GM21367 (cell line): ENCODE measurements around the gene KRT35.

ENCODE experiments used
- ATAC-seq: cut with Tn5 transposase; IDR thresholded peaks from one replicate; pipeline ENCODE4 v1.9.1; 2021; ENCODE audit not compliant: unreplicated experiment

The KRT35 gene

DNA sequence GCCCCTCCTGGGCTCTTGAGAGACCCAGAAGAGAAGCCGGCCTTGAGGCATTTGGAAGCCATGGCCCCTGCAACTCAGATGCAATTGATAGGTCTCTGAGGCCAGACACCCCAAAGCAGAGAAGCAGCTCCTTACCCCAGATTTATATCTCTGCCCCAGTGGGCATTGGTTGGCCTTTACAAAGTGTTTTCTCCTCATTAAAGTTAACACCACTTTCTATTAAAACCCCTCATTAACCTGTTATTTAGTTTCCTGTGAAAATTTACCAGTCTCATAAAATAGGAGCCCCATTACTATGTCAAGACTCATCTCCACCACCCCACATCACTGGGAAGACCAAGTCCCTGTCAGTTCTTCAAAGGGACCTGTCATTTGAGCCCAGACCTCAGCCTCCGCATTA, at the start of gene KRT35:
KRT35 (minus strand) TSS at position 116 of the 400 bp plus-strand sequence; CDS start at position 62, 54 bp downstream.
- ATAC-seq: no peak

DNA sequence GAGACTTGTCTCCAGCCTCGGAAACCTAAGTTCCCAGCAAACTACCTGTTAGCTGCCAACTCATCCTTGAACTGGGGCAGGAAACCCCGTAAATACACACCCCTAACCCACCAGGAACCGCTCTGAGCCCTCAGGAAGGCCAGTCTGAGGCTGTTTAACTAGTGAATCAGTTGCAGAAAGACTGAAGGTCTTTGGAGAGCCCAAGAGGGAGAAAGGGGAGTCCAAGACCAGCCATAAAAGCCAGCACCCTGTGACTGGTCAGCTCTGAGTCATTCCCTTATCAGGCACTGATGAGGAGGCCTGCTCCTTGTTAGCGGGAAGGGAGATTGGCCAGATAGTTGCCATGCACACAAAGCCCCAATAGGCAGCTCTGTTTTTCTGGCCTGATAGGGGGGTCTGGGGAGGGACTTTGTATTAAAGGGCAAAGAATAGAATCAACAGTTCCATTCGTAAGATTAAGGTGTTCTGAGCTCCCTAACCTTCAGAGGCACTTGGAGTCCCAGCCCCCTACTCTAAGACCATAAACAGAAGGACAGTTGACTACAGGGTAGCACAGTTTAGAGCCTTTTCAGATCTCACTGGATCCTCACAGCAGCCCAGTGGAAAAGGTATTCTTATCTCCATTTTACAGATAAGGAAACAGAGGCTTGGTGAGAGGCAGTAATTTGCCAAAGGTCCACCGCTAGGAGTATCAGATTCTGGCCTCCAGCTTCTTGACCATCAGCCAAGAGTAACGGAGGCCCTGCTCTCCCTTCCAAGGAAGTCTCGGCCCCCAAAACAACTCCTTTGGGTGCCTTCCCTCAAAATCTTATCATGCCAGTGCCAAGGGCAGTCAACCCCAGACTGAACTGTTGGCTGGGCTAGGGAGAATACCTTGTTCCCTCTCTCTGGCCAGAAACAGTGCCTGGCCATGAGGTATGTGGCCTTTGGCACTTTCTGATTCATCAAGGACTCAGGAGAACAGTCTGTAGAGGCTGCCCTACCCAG, 49.4 kb upstream of the KRT35 start:
- no peak for ATAC-seq

DNA sequence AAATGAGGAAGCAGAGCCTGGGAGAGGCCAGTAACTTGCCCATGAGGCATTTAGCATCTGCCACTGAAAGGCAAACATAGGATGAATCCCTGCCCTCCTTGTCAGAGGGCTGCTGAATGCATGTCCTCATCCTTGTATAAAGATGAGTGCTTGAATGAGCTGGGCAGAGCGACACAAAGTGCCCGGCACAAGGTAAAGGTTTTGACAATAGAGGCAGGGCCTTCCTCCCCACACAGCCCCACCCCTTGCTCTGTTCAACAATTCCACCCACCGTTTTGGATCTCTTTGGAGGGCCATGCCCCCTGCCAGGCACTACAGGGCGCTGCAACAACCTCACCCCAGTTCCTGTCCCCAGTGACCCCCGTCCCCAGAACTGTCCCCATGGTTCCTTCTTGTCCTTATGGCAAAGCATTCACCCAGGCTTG, 48.6 kb upstream of the KRT35 start:
- no peak for ATAC-seq

DNA sequence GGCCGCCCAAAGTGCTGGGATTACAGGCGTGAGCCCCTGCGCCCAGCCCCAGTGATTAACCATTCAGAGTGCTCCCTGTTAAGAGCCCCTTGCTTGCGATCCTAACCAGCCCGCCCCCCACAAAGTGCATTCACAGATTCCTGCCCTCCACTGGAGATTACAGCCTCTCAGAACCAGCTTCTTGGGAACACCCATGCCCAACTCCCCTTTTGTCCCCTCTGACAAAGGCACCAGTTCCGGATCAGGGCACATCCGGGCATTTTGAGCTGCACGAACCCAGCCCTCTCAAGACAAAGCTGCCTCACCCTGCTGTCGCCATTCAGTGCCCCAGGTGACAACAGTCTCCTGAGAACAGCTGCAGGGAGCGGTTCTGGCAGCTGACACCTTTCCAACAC, 48.0 kb upstream of the KRT35 start:
- ATAC-seq: no peak

DNA sequence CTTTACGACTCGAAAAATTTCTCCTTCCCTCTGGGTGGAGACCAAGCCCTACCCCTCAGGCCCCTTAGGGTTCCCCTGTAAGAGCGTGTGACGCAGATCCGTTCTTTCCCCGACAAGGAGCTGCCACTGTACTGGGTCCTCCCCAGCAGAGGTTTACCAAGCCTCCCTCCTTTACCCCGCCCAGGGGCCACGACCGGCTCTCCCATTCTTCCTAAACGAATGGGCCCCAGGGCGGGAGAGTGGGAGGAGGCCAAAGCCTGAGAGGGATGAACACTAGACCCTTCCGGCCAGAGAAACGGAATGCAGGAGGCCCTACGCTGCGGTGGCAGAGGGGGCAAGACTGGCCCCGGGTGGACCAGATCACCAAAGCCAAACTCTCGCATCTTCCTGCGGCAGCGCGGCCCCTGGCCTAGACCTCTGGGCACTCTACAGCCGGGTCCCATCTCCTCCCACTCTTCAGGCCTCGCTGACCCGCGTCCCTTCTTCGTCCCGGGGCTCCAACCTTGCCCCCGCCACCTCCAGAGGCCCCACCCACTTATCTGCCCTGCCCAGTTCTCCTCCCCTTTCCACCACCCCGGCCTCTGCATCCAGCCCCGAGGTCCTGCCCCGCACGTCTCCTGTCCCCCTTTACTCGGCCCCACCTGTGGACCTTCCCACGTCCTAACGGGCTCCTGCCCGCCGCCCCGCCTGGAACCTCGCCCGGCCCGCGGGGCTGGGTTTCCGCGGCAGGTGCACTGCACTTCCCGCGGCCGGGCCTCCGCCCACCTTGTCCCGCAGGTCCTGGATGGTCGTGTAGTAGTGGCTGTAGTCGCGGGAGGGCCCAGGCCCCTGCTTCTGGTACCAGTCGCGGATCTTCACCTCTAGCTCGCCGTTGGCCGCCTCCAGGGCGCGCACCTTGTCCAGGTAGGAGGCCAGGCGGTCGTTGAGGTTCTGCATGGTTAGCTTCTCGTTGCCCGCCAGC, 46.4 kb upstream of the KRT35 start:
- no peak for ATAC-seq

DNA sequence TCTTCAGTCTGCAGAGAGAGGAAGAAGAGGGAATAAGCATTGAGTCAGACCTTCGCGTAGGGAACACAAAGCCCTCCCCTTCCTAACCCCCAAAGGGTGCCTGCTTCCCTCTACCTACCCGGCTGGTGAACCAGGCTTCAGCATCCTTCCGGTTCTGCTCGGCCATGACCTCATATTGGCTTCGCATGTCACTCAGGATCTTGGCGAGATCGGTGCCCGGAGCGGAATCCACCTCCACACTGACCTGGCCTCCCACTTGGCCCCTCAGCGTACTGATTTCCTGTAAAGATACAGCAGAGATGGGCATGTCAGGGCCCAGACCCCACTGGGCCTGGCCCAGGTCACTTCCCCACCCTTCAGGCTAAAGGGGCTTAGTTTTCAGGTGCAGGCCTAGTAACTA, 43.3 kb upstream of the KRT35 start:
- ATAC-seq: no peak

DNA sequence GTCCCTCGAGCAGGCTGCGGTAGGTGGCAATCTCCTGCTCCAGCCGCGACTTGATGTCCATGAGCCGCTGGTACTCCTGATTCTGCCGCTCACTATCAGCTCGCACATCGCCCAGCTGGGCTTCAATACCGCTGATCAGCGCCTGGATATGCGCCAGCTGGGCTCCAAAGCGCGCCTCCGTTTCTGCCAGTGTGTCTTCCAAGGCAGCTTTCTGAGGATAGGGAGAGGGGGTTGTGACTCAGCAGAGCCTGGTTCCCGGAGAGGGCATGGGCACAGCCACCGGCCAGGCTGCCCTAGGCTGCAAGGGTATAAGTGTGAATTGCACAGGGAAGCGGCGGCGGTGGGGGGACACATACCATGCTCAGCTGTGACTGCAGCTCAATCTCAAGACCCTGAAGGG, 42.8 kb upstream of the KRT35 start:
- ATAC-seq: no peak

DNA sequence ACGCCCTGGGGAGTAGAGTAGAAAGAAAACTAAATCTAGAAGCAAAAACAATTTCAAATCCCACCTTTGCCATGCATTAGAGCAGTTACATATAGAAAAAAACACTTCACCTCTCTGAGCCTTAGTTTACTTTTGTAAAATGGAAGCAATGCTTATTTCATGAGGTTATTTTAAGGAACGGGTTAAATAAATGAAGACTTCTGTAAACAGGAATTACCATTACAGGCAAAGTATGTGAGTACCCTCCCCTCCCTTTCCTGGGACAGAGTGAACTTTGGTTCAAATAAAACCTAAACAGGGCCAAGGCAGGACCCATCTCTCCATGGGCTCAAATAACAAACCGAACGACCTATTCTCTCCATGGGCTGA, 42.3 kb upstream of the KRT35 start:
- ATAC-seq: no peak

DNA sequence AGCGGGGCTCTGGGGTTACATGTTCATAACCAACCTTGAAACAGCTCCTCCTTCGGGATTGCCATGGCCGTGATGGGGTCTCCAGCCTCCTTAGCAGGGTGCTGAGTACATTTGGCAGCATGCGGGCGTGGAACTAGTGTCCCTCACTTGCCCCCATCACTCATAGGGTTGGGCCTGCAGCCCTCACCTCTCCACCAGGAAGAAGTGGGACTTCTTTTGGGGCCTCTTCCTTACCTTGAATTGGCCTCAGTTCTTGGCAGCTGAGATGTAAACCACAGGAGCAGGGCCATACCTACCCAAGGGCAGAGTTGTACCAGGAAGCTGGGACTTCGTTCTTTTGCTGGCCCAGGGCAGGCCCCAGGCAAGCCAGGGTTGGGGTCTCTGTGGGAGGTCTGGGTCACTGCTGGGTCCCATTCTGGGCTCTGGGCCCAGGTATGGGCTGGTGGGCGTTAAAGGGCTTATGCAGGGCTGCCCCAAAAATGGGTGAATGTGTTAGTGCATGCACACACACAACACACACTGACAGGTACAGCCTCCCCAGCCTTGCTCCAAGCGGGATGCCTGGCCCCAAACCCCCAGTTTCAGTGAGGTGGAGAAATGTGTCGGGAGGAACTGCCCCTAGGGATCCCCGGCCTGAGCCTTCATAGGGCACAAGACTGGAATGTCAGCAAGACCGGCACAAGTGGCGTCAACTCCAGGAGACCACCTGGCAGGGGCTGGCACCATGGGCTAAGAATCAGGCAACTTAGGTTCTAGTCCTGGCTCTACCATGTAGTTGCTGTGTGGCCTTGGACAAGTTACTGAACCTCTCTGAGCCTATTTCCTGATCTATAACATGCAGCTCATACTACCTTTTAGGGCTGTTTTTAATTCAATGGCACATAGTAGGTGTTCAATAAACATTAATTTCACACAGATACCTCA, 41.6 kb upstream of the KRT35 start:
- no peak for ATAC-seq

DNA sequence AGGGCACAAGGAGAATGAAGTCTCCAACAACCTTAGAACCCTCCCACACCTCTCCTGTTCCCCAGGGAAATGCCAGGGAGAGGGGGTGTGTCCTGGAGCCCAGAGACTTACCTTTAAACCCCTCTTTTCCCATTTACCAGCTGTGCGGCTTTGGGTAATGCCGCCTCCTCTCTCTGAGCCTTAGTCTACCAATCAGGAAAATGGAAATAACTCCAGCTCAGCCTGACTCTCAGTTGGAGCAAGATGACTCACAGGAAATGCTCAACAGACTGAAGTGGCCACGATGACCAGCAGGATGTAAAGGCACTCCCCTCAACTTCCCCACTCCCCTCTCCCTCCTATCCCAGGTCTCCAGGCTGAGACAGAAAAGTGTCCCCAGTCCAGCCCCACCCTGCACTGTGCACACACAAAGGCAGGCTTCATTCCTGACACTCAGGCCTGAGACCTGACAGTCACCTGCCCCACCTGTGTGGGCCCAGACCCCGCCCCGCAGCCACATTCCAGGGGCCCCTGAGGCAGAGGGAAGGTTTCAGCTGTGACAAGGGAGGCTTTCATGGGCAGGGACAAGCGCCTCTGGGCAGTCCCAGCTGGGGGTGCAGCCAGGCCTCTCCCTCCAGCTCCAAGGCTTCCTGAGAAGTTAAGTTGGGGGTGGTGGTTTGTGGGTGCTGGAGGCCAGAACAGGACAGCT, 40.8 kb upstream of the KRT35 start:
- ATAC-seq: no peak

DNA sequence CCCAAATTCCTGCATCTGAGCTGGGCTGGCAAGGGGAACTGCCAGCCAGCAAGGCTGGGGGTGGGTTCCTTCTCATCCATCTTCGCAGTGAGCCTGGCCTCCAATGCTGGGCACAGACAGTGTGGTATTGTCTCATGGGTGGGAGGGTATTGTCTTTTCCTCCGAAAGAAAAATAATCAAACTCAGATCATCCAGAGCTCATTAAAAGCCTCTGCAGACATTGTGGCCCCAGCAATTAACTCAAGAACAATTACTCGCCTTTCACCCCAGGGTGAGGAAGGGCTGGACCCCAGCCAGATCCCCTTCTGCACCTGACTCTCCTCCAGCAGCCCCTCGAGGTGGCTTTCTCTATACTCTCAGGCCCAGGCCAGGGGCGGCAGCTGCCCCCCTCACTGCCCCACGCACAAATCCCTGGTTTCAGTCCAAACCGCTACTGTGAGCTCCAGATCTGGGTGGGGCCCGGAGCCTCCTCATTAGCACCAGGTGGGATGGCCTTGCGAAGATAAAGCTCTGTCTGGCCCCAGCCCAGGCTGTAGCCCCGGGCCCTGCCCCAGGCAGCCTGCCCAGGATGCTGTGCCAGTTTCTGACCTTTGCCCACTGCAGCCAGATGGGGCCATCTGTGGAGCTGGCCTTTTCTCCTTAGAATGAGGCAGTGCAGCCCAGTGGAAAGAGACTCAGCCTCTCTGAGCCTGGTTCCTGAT, 40.0 kb upstream of the KRT35 start:
- no peak for ATAC-seq

DNA sequence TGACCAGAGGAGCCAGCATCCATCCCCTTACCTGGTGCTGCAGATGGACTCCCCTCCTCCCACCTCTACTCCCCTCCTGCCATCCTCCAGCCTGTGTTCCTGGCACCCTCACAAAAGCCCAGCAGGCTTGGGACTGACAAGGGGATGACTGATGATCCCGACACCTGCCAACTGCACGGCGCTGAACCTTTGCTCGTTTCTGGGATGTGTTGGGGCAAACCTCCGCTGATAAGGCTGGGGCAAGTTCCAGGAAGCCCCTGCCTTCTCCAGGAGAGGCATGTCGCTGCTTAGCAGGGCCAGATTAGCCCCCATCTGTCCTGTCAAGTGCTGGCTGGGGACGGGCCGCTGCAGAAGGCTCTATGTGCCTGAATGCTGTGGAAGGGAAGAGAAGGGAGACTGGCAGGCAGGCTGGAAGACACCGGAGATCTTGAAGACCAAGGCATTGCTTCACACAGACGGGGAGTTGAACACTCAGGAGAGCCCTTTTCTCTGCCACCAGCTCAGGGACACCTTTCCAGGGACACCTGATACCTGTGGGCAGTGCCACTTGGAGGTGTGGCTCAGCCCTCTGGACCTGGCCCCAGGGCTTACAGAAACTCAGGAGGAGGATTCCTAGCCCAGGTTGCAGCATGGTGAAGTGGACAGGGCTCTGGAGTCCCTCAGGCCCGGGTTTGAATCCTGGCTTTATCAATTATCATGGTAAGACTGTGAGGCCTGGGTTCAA, 38.7 kb upstream of the KRT35 start:
- no peak for ATAC-seq

DNA sequence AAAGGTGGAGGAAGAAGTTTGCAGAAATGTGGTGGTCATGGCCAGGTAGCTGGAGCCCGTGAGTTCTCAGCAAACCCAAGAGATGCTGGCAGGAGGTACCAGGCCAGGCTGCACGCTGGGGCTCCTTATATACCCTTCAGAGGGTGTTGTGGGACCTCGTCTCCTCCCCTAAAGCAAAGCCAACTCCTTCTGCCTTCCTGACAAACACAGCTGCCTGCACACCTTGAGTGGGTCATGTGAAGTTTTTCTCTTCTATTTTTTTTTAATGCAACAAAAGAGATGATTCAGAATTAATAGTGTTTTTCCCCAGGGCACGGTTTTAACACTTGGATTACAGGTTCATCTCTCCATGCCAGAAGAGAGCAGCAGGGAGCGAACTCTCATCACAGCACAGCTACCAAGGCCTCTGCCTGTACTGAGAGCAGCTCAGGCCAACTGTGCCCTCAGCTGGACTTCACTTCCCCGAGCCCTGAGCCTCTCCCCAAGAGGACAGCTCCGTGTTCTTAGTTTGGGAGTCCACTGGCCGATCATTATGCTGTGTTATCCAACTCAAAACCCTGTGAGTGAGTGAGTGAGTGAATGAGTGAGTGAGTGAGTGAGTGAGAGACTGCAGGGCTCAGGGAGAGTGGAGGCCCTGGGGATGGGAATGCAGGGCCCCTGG, 38.0 kb upstream of the KRT35 start, which contains the start of gene KRT15:
KRT15 (minus strand) TSS at position 102 of the 661 bp plus-strand sequence; CDS start at position 39, 63 bp downstream.
- no peak for ATAC-seq

DNA sequence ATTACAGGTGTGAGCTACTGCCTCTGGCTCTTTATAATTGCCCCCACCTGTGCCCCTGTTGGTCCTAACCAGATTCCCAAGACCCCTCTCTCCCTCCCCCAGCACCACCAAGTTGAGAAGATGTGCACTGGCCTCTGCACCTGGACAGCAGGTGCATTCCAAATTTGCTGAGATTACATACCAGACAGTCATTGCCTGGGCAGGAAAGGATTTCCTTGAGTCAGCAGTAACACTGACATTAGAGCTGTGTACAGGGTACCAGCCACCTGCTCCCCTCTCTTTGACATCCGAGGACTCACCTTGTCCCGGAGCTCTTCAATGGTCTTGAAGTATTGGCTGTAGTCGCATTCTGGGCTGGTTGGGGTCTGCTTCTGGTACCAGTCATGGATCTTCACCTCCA, 37.1 kb upstream of the KRT35 start:
- no peak for ATAC-seq

DNA sequence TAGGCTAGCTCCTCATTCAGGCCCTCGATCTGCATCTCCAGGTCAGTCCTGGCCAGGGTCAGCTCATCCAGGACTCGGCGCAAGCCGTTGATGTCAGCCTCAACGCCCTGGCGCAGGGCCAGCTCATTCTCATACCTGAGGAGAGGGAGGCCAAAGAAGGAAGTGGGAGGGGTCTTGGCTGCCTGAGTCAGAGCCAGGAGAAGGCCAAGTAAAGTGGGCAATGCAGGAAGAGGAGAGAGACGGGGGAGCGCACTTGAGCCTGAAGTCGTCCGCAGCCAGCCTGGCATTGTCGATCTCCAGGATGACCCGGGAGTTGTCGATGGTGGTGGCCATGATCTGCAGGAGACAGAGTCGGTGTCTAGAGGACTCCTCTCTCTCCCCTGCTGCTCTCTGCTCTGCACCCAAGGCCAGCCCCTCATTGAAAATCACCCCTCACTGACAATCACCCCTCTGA, 35.9 kb upstream of the KRT35 start:
- ATAC-seq: no peak

DNA sequence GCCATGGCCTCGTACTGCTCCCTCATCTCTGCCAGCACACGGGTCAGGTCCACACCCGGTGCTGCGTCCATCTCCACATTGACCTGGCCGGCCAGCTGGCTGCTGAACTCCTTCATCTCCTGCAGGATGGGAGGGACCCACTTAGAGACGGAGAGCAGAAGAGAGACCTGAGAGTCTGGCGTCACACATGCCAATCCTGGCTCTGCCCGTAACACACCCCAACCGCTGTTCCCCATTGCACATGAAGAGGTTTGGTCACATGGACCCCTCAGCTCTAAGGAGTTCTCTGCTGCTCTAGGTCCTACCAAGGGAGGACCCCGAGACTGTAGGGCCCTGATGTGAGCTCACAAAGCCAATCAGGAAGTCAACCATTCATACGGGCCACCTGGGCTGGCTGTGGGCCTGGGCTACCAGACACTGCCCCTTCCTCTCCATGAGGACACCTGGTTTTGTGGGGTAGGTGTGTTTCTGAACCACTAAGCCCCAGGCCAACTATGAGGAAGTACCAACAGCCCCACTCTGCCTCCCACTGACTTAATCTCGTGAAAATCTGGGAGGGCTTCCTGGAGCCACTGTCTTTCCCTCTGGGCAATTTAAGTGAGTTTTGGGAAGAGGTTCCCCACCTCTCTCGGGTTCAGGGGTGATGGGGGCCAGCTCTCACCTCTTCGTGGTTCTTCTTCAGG, 35.3 kb upstream of the KRT35 start:
- ATAC-seq: no peak

DNA sequence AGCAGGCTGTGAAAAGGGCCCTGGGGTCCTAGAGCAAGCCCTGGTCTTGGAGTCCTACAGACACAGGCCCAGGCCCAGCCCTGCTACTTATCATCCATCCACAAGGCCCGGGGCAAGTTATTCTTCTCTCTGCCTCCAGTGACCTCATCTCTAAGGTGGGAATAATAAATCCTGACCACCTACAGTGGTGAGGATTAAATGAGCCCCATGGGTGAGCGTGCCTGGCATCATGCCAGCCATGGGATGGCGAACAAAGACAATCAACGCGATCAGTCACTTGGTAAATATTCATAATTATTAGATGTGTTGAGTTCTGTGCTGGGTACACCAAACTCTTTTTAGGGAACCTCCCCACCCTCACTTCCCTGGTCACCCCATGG, 32.2 kb upstream of the KRT35 start:
- ATAC-seq: no peak
